HEK293 (cell line): ENCODE data around the gene BBC3.

Experiments used
- MEIS1 ChIP-seq: sonication (generic); formaldehyde crosslinking; IDR thresholded peaks from 2 replicates; pipeline ENCODE4 v1.8.1; 2022; ENCODE audit warnings: missing genetic modification reagents, mild to moderate bottlenecking, borderline replicate concordance
- OSR2 ChIP-seq: fragments of 450-650 bp; formaldehyde crosslinking; IDR thresholded peaks from 2 replicates; pipeline ENCODE4 v1.5.1; 2016; ENCODE audit warnings: missing biosample characterization, missing genetic modification characterization
- SP3 ChIP-seq: fragments of 450-650 bp; formaldehyde crosslinking; IDR thresholded peaks from 2 replicates; pipeline ENCODE4 v1.5.1; 2016; ENCODE audit warnings: missing biosample characterization, missing genetic modification characterization
- SP7 ChIP-seq: fragments of 450-650 bp; formaldehyde crosslinking; IDR thresholded peaks from 2 replicates; pipeline ENCODE4 v1.5.1; 2016; ENCODE audit warnings: missing biosample characterization, missing genetic modification characterization
- TCF7L2 ChIP-seq: IDR thresholded peaks from 2 replicates; pipeline ENCODE4 v1.6.1; 2011; ENCODE audit warnings: low read depth, mild to moderate bottlenecking, inconsistent platforms, low read length, moderate library complexity, borderline replicate concordance
- WT1 ChIP-seq: fragments of 450-650 bp; formaldehyde crosslinking; IDR thresholded peaks from 2 replicates; pipeline ENCODE4 v1.5.1; 2016; ENCODE audit warnings: missing biosample characterization, missing genetic modification characterization
- ZBTB7A ChIP-seq: fragments of 450-650 bp; formaldehyde crosslinking; IDR thresholded peaks from 2 replicates; pipeline ENCODE4 v1.5.1; 2016; ENCODE audit warnings: low read depth, missing biosample characterization, missing genetic modification characterization
- ZFHX2 ChIP-seq: fragments of 450-650 bp; formaldehyde crosslinking; conservative IDR thresholded peaks from 2 replicates; pipeline ENCODE4 v1.5.1; 2016; ENCODE audit warnings: missing biosample characterization, missing genetic modification characterization
- ZFP41 ChIP-seq: fragments of 450-650 bp; formaldehyde crosslinking; IDR thresholded peaks from 2 replicates; pipeline ENCODE4 v1.5.1; 2016; ENCODE audit warnings: missing biosample characterization, missing genetic modification characterization, borderline replicate concordance
- ZNF10 ChIP-seq: fragments of 450-650 bp; formaldehyde crosslinking; IDR thresholded peaks from 2 replicates; pipeline ENCODE4 v1.5.1; 2017; ENCODE audit warnings: missing biosample characterization, missing genetic modification characterization
- ZNF155 ChIP-seq: fragments of 450-650 bp; formaldehyde crosslinking; IDR thresholded peaks from 2 replicates; pipeline ENCODE4 v1.5.1; 2016; ENCODE audit warnings: missing biosample characterization, missing genetic modification characterization
- ZNF16 ChIP-seq: fragments of 450-650 bp; formaldehyde crosslinking; IDR thresholded peaks from 2 replicates; pipeline ENCODE4 v1.5.1; 2016; ENCODE audit warnings: low read depth, missing biosample characterization, missing genetic modification characterization
- ZNF175 ChIP-seq: fragments of 450-650 bp; formaldehyde crosslinking; IDR thresholded peaks from 2 replicates; pipeline ENCODE4 v1.5.1; 2016; ENCODE audit warnings: missing biosample characterization, missing genetic modification characterization
- ZNF266 ChIP-seq: fragments of 450-650 bp; formaldehyde crosslinking; IDR thresholded peaks from 2 replicates; pipeline ENCODE4 v1.5.1; 2016; ENCODE audit warnings: missing biosample characterization, missing genetic modification characterization, low read depth
- ZNF350 ChIP-seq: fragments of 450-650 bp; formaldehyde crosslinking; IDR thresholded peaks from 2 replicates; pipeline ENCODE4 v1.5.0; 2017; ENCODE audit warnings: missing biosample characterization, mild to moderate bottlenecking, missing genetic modification characterization
- ZNF366 ChIP-seq: fragments of 450-650 bp; formaldehyde crosslinking; conservative IDR thresholded peaks from 2 replicates; pipeline ENCODE4 v1.5.1; 2016; ENCODE audit warnings: missing biosample characterization, missing genetic modification characterization
- ZNF37A ChIP-seq: fragments of 450-650 bp; IDR thresholded peaks from 2 replicates; pipeline ENCODE4 v1.5.1; 2018; ENCODE audit warnings: missing biosample characterization, missing genetic modification characterization
- ZNF580 ChIP-seq: fragments of 450-650 bp; formaldehyde crosslinking; IDR thresholded peaks from 2 replicates; pipeline ENCODE4 v1.5.1; 2016; ENCODE audit warnings: missing biosample characterization, missing genetic modification characterization
- ZNF658 ChIP-seq: fragments of 450-650 bp; formaldehyde crosslinking; IDR thresholded peaks from 2 replicates; pipeline ENCODE4; 2016; ENCODE audit warnings: missing biosample characterization, missing genetic modification characterization
- ZNF660 ChIP-seq: fragments of 450-650 bp; IDR thresholded peaks from 2 replicates; pipeline ENCODE4 v1.5.1; 2018; ENCODE audit warnings: missing biosample characterization, mild to moderate bottlenecking, missing genetic modification characterization
- ZSCAN16 ChIP-seq: fragments of 450-650 bp; formaldehyde crosslinking; IDR thresholded peaks from 2 replicates; pipeline ENCODE4 v1.5.1; 2016; ENCODE audit warnings: missing biosample characterization, missing genetic modification characterization
- TF ChIP-seq, protein P1 (sequence below): fragments of 450-650 bp; formaldehyde crosslinking; IDR thresholded peaks from 2 replicates; pipeline ENCODE4 v1.5.1; 2016; ENCODE audit warnings: missing biosample characterization, missing genetic modification characterization, borderline replicate concordance
- TF ChIP-seq, protein P2 (sequence below): fragments of 450-650 bp; formaldehyde crosslinking; IDR thresholded peaks from 2 replicates; pipeline ENCODE4 v1.5.1; 2016; ENCODE audit warnings: missing biosample characterization, missing genetic modification characterization
- TF ChIP-seq, protein P3 (sequence below): fragments of 450-650 bp; formaldehyde crosslinking; IDR thresholded peaks from 2 replicates; pipeline ENCODE4 v1.5.1; 2016; ENCODE audit warnings: missing biosample characterization, missing genetic modification characterization
- TF ChIP-seq, protein P4 (sequence below): fragments of 450-650 bp; formaldehyde crosslinking; IDR thresholded peaks from 2 replicates; pipeline ENCODE4 v1.5.1; 2016; ENCODE audit warnings: missing biosample characterization, missing genetic modification characterization
- TF ChIP-seq, protein P5 (sequence below): fragments of 450-650 bp; formaldehyde crosslinking; IDR thresholded peaks from 2 replicates; pipeline ENCODE4 v1.5.1; 2016; ENCODE audit warnings: missing biosample characterization, missing genetic modification characterization
- TF ChIP-seq, protein P6 (sequence below): fragments of 450-650 bp; formaldehyde crosslinking; IDR thresholded peaks from 2 replicates; pipeline ENCODE4 v1.5.1; 2017; ENCODE audit warnings: missing biosample characterization, mild to moderate bottlenecking, missing genetic modification characterization, moderate library complexity

Gene BBC3

DNA sequence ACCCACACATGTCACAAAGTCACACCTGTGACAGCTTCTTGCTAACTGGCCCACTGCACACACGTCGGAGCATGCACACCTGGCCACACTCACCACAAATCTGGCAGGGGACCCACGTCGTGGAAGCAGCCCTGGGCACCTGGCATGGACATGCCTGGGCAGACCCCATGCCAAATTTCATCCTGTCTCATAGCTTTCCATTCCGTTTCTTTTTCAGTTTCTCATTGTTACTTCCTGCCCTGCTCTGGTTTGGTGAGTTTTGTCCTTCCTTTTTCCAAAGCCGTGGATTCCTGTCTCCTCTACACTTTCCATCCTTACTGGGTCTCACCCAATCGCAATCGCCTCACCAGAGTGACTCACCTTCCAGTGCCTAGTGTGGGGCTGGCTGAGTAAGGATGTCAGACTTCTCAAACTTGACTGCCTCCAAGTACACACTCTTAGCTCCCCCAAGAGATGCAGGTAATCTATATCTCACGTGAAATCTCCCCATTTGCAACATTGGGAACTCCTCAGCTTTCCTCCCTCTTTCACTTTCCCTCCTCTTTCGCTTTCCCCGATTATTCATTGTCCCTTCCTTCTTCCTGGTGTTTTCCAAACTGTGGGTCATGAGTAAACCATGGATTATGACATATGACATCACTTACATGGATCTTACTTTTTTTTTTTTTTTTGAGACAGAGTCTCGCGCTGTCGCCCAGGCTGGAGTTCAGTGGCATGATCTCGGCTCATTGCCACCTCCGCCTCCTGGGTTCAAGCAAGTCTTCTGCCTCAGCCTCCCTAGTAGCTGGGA is 1.6 kb upstream of the BBC3 start (continued):
- TF ChIP-seq ZNF266 = no peak
- TF ChIP-seq ZNF580 (tag by site-specific recombination) = 0 out of 2 replicates have a peak, but pooled peaks have one; percentile 14
- TF ChIP-seq, protein P1, sequence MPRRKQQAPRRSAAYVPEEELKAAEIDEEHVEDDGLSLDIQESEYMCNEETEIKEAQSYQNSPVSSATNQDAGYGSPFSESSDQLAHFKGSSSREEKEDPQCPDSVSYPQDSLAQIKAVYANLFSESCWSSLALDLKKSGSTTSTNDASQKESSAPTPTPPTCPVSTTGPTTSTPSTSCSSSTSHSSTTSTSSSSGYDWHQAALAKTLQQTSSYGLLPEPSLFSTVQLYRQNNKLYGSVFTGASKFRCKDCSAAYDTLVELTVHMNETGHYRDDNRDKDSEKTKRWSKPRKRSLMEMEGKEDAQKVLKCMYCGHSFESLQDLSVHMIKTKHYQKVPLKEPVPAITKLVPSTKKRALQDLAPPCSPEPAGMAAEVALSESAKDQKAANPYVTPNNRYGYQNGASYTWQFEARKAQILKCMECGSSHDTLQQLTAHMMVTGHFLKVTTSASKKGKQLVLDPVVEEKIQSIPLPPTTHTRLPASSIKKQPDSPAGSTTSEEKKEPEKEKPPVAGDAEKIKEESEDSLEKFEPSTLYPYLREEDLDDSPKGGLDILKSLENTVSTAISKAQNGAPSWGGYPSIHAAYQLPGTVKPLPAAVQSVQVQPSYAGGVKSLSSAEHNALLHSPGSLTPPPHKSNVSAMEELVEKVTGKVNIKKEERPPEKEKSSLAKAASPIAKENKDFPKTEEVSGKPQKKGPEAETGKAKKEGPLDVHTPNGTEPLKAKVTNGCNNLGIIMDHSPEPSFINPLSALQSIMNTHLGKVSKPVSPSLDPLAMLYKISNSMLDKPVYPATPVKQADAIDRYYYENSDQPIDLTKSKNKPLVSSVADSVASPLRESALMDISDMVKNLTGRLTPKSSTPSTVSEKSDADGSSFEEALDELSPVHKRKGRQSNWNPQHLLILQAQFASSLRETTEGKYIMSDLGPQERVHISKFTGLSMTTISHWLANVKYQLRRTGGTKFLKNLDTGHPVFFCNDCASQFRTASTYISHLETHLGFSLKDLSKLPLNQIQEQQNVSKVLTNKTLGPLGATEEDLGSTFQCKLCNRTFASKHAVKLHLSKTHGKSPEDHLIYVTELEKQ (tag by site-specific recombination) = no peak
- TF ChIP-seq MEIS1 (CRISPR knock-in tag) = no peak
- TF ChIP-seq, protein P2, sequence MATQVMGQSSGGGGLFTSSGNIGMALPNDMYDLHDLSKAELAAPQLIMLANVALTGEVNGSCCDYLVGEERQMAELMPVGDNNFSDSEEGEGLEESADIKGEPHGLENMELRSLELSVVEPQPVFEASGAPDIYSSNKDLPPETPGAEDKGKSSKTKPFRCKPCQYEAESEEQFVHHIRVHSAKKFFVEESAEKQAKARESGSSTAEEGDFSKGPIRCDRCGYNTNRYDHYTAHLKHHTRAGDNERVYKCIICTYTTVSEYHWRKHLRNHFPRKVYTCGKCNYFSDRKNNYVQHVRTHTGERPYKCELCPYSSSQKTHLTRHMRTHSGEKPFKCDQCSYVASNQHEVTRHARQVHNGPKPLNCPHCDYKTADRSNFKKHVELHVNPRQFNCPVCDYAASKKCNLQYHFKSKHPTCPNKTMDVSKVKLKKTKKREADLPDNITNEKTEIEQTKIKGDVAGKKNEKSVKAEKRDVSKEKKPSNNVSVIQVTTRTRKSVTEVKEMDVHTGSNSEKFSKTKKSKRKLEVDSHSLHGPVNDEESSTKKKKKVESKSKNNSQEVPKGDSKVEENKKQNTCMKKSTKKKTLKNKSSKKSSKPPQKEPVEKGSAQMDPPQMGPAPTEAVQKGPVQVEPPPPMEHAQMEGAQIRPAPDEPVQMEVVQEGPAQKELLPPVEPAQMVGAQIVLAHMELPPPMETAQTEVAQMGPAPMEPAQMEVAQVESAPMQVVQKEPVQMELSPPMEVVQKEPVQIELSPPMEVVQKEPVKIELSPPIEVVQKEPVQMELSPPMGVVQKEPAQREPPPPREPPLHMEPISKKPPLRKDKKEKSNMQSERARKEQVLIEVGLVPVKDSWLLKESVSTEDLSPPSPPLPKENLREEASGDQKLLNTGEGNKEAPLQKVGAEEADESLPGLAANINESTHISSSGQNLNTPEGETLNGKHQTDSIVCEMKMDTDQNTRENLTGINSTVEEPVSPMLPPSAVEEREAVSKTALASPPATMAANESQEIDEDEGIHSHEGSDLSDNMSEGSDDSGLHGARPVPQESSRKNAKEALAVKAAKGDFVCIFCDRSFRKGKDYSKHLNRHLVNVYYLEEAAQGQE (tag by site-specific recombination) = 0 out of 2 replicates have a peak, but pooled peaks have one; percentile 3
- TF ChIP-seq TCF7L2 = no peak
- TF ChIP-seq WT1 = no peak
- TF ChIP-seq ZSCAN16 (tag by site-specific recombination) = no peak
- TF ChIP-seq ZNF658 (tag by site-specific recombination) = no peak
- peak; percentile 69 for TF ChIP-seq SP7 (tag by site-specific recombination)
- TF ChIP-seq ZFP41 = no peak
- TF ChIP-seq, protein P3, sequence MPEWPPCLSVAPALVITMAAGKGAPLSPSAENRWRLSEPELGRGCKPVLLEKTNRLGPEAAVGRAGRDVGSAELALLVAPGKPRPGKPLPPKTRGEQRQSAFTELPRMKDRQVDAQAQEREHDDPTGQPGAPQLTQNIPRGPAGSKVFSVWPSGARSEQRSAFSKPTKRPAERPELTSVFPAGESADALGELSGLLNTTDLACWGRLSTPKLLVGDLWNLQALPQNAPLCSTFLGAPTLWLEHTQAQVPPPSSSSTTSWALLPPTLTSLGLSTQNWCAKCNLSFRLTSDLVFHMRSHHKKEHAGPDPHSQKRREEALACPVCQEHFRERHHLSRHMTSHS = no peak
- TF ChIP-seq ZFHX2 (tag by site-specific recombination) = no peak
- TF ChIP-seq ZNF660 (tag by site-specific recombination) = no peak
- no peak for TF ChIP-seq ZNF10 (tag by site-specific recombination)
- no peak for TF ChIP-seq ZBTB7A (tag by site-specific recombination)
- TF ChIP-seq, protein P4, sequence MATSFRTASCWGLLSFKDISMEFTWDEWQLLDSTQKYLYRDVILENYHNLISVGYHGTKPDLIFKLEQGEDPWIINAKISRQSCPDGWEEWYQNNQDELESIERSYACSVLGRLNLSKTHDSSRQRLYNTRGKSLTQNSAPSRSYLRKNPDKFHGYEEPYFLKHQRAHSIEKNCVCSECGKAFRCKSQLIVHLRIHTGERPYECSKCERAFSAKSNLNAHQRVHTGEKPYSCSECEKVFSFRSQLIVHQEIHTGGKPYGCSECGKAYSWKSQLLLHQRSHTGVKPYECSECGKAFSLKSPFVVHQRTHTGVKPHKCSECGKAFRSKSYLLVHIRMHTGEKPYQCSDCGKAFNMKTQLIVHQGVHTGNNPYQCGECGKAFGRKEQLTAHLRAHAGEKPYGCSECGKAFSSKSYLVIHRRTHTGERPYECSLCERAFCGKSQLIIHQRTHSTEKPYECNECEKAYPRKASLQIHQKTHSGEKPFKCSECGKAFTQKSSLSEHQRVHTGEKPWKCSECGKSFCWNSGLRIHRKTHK (tag by site-specific recombination) = no peak
- TF ChIP-seq, protein P5, sequence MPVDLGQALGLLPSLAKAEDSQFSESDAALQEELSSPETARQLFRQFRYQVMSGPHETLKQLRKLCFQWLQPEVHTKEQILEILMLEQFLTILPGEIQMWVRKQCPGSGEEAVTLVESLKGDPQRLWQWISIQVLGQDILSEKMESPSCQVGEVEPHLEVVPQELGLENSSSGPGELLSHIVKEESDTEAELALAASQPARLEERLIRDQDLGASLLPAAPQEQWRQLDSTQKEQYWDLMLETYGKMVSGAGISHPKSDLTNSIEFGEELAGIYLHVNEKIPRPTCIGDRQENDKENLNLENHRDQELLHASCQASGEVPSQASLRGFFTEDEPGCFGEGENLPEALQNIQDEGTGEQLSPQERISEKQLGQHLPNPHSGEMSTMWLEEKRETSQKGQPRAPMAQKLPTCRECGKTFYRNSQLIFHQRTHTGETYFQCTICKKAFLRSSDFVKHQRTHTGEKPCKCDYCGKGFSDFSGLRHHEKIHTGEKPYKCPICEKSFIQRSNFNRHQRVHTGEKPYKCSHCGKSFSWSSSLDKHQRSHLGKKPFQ (tag by site-specific recombination) = no peak
- no peak for TF ChIP-seq ZNF350 (tag by site-specific recombination)
- no peak for TF ChIP-seq OSR2 (tag by site-specific recombination)
- no peak for TF ChIP-seq ZNF37A (tag by site-specific recombination)
- TF ChIP-seq, protein P6, sequence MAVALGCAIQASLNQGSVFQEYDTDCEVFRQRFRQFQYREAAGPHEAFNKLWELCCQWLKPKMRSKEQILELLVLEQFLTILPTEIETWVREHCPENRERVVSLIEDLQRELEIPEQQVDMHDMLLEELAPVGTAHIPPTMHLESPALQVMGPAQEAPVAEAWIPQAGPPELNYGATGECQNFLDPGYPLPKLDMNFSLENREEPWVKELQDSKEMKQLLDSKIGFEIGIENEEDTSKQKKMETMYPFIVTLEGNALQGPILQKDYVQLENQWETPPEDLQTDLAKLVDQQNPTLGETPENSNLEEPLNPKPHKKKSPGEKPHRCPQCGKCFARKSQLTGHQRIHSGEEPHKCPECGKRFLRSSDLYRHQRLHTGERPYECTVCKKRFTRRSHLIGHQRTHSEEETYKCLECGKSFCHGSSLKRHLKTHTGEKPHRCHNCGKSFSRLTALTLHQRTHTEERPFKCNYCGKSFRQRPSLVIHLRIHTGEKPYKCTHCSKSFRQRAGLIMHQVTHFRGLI (tag by site-specific recombination) = no peak
- no peak for TF ChIP-seq ZNF155 (tag by site-specific recombination)
- TF ChIP-seq ZNF175 (tag by site-specific recombination) = no peak
- TF ChIP-seq SP3 (tag by site-specific recombination) = peak; percentile 35; the same call in 1 of the 2 replicates
- TF ChIP-seq ZNF16 = no peak
- peak; percentile 87 for TF ChIP-seq ZNF366
